Astrocyte (in vitro differentiated cells and primary cell): ENCODE data around the gene MKLN1. TPM values are rescaled to one million over a fixed set of nuclear protein-coding genes. Genes with fewer than 3 reads are reported as not detected.

Experiments used
- DNase-seq: peaks from one replicate; pipeline ENCODE4 v3.0.0-alpha.2; 2010; ENCODE audit warnings: low read depth
- FAIRE-seq: peaks from 2 replicates; lab custom pipeline; 2011; peaks lifted over from hg19 to GRCh38; lab: Jason Lieb, UNC
- H2AFZ ChIP-seq: 2 replicates; pipeline ENCODE4 v1.6.0; 2012; ENCODE audit warnings: low read depth, low read length, inconsistent platforms
- H3K27ac ChIP-seq: 2 replicates; pipeline ENCODE4 v1.5.1; 2011; ENCODE audit warnings: low read depth, low read length, inconsistent platforms
- H3K27me3 ChIP-seq: 2 replicates; pipeline ENCODE4 v1.6.0; 2011; ENCODE audit warnings: low read length, inconsistent platforms; ENCODE audit not compliant: insufficient read depth
- H3K36me3 ChIP-seq: 2 replicates; pipeline ENCODE4 v1.5.1; 2011; ENCODE audit warnings: low read length, inconsistent platforms; ENCODE audit not compliant: insufficient read depth
- H3K4me1 ChIP-seq: 2 replicates; pipeline ENCODE4 v1.5.1; 2011; ENCODE audit warnings: low read length, inconsistent platforms; ENCODE audit not compliant: insufficient read depth
- H3K4me2 ChIP-seq: 2 replicates; pipeline ENCODE4 v1.6.0; 2012; ENCODE audit warnings: low read length, inconsistent platforms
- H3K4me3 ChIP-seq: 2 replicates; pipeline ENCODE4 v1.5.1; 2011; ENCODE audit warnings: low read depth, mild to moderate bottlenecking, low read length, inconsistent platforms; ENCODE audit not compliant: insufficient read depth
- H3K79me2 ChIP-seq: 2 replicates; pipeline ENCODE4 v1.6.0; 2012; ENCODE audit warnings: mild to moderate bottlenecking, low read length, inconsistent platforms; ENCODE audit not compliant: insufficient read depth
- H3K9ac ChIP-seq: 2 replicates; pipeline ENCODE4 v1.6.0; 2012; ENCODE audit warnings: mild to moderate bottlenecking, low read length, inconsistent platforms
- H3K9me3 ChIP-seq: 2 replicates; pipeline ENCODE4 v1.5.1; 2012; ENCODE audit warnings: low read depth, mild to moderate bottlenecking, low read length, inconsistent platforms; ENCODE audit not compliant: insufficient read depth
- H4K20me1 ChIP-seq: 2 replicates; pipeline ENCODE4 v1.6.0; 2012; ENCODE audit warnings: low read length, inconsistent platforms; ENCODE audit not compliant: insufficient read depth
- H3K27ac Mint-ChIP-seq: one replicate; pipeline ENCODE4 v1.8.0; 2021; ENCODE audit warnings: mild to moderate bottlenecking, mixed read lengths; ENCODE audit not compliant: unreplicated experiment
- H3K27me3 Mint-ChIP-seq: one replicate; pipeline ENCODE4 v1.8.0; 2021; ENCODE audit warnings: low read depth, mixed read lengths; ENCODE audit not compliant: unreplicated experiment
- H3K36me3 Mint-ChIP-seq: one replicate; pipeline ENCODE4 v1.8.0; 2021; ENCODE audit warnings: low read depth, mixed read lengths; ENCODE audit not compliant: unreplicated experiment
- H3K4me1 Mint-ChIP-seq: one replicate; pipeline ENCODE4 v1.8.0; 2021; ENCODE audit warnings: low read depth, mixed read lengths; ENCODE audit not compliant: unreplicated experiment
- H3K4me3 Mint-ChIP-seq: one replicate; pipeline ENCODE4 v1.8.0; 2021; ENCODE audit warnings: mild to moderate bottlenecking, moderate library complexity, mixed read lengths; ENCODE audit not compliant: unreplicated experiment
- H3K9me3 Mint-ChIP-seq: one replicate; pipeline ENCODE4 v1.8.0; 2021; ENCODE audit warnings: mild to moderate bottlenecking, mixed read lengths; ENCODE audit not compliant: unreplicated experiment
- CTCF ChIP-seq: IDR thresholded peaks from 2 replicates; pipeline ENCODE4 v1.5.1; 2011; ENCODE audit warnings: low read depth, mild to moderate bottlenecking, inconsistent platforms, low read length, moderate library complexity; ENCODE audit not compliant: insufficient read depth
- EZH2 ChIP-seq: IDR thresholded peaks from 2 replicates; pipeline ENCODE4 v1.6.1; 2012; ENCODE audit warnings: mild to moderate bottlenecking, low read length, inconsistent platforms; ENCODE audit not compliant: insufficient read depth
- total RNA-seq: library from RNA; stranded (reverse); gene quantifications from 2 replicates; pipeline ENCODE4 v1.2.1, GENCODE V29; 2021

The MKLN1 gene
- total RNA-seq, 1 donor from 2014 or later, result 48.0 TPM

DNA sequence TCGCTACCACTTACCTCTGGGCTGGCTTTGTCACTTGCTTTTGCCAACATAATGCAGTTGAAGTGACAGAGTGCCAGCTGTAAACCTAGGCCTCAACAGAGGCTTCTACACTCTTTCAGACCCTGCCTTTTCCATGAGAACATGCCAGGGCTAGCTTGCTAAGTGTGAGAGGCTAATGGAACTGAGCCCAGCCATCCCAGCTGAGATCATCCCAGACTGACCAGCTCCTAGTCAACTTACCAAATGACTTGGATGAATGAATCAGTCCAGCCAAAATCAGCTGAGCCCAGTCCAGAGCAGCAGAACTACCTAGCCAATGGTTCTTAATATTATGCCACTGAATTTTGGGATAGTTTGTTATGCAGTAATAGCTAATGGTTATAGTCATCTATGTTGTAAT, 34.7 kb upstream of the MKLN1 start:
- peak; percentile 67 for DNase-seq
- H3K27me3 Mint-ChIP-seq, result no peaks in the 10 kb centered on the region
- H2AFZ ChIP-seq, result no peak overlapping the region

GRCh38 chr7:131294553-131294952, 33.1 kb upstream of the MKLN1 start:
- no peak overlapping the region for H2AFZ ChIP-seq
- H3K27ac ChIP-seq, result no peak overlapping the region
- H3K79me2 ChIP-seq, result no peaks in the 10 kb centered on the region
- no peak overlapping the region for H3K9ac ChIP-seq
- no peaks in the 10 kb centered on the region for H3K36me3 Mint-ChIP-seq
- no peak overlapping the region for H3K27ac Mint-ChIP-seq
- H3K27me3 ChIP-seq, result no peaks in the 10 kb centered on the region
- H3K4me3 Mint-ChIP-seq, result no peak overlapping the region
- H3K27me3 Mint-ChIP-seq, result no peaks in the 10 kb centered on the region
- H3K4me3 ChIP-seq, result no peak overlapping the region
- H3K9me3 Mint-ChIP-seq, result no peaks in the 10 kb centered on the region
- no peak for FAIRE-seq
- H3K4me1 ChIP-seq, result peaks cover 3% of the 10 kb centered on the region
- no peak overlapping the region for H3K4me2 ChIP-seq
- H4K20me1 ChIP-seq, result no peaks in the 10 kb centered on the region
- no peaks in the 10 kb centered on the region for H3K9me3 ChIP-seq
- H3K4me1 Mint-ChIP-seq, result peaks cover 9% of the 10 kb centered on the region
- H3K36me3 ChIP-seq, result no peaks in the 10 kb centered on the region
- TF ChIP-seq CTCF, result no peak
- TF ChIP-seq EZH2, result no peak
- DNase-seq, result no peak

More for the DNA sequence above, 34.7 kb upstream of the MKLN1 start:
- H3K27me3 ChIP-seq, result no peaks in the 10 kb centered on the region
- no peaks in the 10 kb centered on the region for H3K36me3 ChIP-seq
- H3K4me3 Mint-ChIP-seq, result no peak overlapping the region
- no peak overlapping the region for H3K9ac ChIP-seq
- no peaks in the 10 kb centered on the region for H3K79me2 ChIP-seq
- no peak for FAIRE-seq
- no peak overlapping the region for H3K27ac ChIP-seq
- H3K27ac Mint-ChIP-seq, result no peak overlapping the region
- no peaks in the 10 kb centered on the region for H4K20me1 ChIP-seq
- H3K4me1 ChIP-seq, result peaks cover 3% of the 10 kb centered on the region
- H3K9me3 ChIP-seq, result no peaks in the 10 kb centered on the region
- H3K9me3 Mint-ChIP-seq, result no peaks in the 10 kb centered on the region
- H3K4me3 ChIP-seq, result no peak overlapping the region
- H3K36me3 Mint-ChIP-seq, result no peaks in the 10 kb centered on the region
- no peak overlapping the region for H3K4me2 ChIP-seq
- H3K4me1 Mint-ChIP-seq, result peaks cover 9% of the 10 kb centered on the region
- TF ChIP-seq EZH2, result no peak
- no peak for TF ChIP-seq CTCF

DNA sequence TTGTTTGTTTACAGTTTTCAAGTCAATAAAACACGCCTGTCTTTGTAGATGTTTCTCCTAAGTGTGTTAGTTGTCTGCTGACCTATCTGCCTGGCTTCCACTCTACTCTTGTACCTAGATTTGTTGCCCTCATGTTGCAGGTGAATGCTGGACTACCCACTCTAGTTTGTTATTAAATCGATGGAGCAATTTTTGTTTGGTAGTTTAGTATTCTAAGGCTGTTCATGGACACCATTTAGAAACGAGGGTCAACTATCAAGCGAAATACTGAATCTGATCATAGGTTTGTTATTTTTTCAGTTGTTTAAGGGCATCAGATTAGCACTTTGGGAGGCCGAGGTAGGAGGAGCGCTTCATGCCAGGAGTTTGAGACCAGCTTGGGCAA, 29.1 kb upstream of the MKLN1 start:
- no peaks in the 10 kb centered on the region for H3K36me3 ChIP-seq
- Mint-ChIP-seq H3K27me3 (no peaks in the 10 kb centered on the region), H3K9me3 (no peaks in the 10 kb centered on the region), H3K27ac (peak overlapping the region; percentile 4), H3K4me1 (peaks cover 15% of the 10 kb centered on the region), H3K36me3 (no peaks in the 10 kb centered on the region), H3K4me3 (peak overlapping the region; percentile 20)
- H3K79me2 ChIP-seq, result no peaks in the 10 kb centered on the region
- no peak overlapping the region for H3K4me3 ChIP-seq
- H3K4me2 ChIP-seq, result no peak overlapping the region
- DNase-seq (no peak), FAIRE-seq (no peak)
- no peaks in the 10 kb centered on the region for H4K20me1 ChIP-seq
- no peak overlapping the region for H2AFZ ChIP-seq
- no peak overlapping the region for H3K9ac ChIP-seq
- no peaks in the 10 kb centered on the region for H3K9me3 ChIP-seq
- no peak overlapping the region for H3K27ac ChIP-seq
- H3K27me3 ChIP-seq, result no peaks in the 10 kb centered on the region
- H3K4me1 ChIP-seq, result no peaks in the 10 kb centered on the region
- TF ChIP-seq EZH2, result no peak
- no peak for TF ChIP-seq CTCF
